Hematopoietic multipotent progenitor cell treated with erythropoietin and hydrocortisone succinate and interleukin-3 and kit ligand, for 6 days (in vitro differentiated cells): ENCODE measurements around the gene CRMP1.
A peak's percentile ranks its signal among the peaks of the same experiment; 100 is the strongest.

Source experiments
- DNase-seq: peaks from one replicate; pipeline ENCODE4 v3.0.0-alpha.2; 2015

Gene CRMP1

GRCh38 chr4:5893004-5893580 lies at the start of gene CRMP1:
Gene CRMP1, minus strand, starts transcription at chr4:5893086. Its CDS starts 117 bp downstream, at chr4:5892969.
- peak; percentile 52 for DNase-seq

DNA sequence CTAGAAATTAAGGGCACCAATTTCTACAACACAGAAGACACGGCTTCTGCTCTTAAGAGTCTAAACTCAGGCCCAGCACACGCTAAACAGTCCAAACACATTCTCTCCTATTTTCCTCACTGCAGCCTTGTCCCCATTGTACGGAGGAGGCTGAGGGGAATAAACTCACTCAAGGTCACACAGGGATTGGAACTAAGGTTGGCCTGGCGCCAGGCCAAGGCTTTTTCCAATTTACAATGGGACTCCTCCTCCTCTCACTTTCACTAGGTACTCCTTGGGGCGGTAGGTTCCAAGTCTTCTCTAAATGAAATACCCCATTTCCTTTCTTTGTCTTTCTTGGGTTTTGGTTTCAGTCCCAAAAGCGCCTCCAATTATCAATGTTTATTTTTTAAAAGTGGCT lies 48.7 kb upstream of the CRMP1 start:
- no peak for DNase-seq

- no peak for DNase-seq
Observed at GRCh38 chr4:5940470-5941203, 47.8 kb upstream of the CRMP1 start.

- no peak for DNase-seq
Observed at GRCh38 chr4:5933996-5934831, 41.3 kb upstream of the CRMP1 start.

DNA sequence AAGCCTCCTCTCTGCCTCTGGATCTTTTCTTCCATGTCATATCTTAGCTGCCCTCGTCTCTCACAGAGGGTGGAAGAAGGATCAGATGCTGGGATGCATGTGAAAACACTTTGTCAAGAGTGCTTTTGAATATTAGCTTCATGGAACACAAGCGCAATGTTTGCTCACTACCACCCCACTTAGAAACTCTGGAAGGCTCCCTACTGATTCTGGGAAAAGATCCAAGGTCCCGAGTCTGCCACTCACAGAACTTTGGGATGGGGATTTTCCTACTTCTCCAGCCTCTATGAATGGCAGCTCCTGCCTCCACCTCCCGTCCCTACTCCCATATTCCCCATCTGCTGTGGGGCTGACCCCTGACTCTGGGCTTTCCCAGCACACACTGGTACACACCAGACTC lies 40.2 kb upstream of the CRMP1 start:
- DNase-seq = no peak

GRCh38 chr4:5932035-5932568 lies 39.2 kb upstream of the CRMP1 start:
- DNase-seq = no peak

GRCh38 chr4:5931526-5931925 lies 38.6 kb upstream of the CRMP1 start:
- no peak for DNase-seq

DNA sequence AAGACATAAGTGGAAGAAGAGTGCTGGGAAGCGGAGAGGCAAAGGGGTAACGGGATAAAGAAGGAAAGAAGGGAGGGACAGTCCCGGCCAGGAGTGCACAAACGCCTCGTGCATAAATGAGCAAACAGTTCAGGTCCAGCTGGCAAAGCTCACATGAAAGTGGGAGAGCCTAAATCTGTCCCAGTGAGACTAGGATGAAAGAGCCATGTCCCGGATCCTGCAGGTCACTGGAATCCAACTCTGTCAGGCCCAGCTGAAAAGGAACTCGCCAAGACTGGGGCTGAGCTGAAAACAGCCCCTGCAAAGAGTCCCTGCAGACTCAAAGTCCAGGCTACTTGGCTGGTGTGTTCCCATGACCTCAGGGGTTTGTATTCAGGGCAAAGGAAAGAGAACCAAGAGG lies 38.0 kb upstream of the CRMP1 start:
- DNase-seq = no peak

DNA sequence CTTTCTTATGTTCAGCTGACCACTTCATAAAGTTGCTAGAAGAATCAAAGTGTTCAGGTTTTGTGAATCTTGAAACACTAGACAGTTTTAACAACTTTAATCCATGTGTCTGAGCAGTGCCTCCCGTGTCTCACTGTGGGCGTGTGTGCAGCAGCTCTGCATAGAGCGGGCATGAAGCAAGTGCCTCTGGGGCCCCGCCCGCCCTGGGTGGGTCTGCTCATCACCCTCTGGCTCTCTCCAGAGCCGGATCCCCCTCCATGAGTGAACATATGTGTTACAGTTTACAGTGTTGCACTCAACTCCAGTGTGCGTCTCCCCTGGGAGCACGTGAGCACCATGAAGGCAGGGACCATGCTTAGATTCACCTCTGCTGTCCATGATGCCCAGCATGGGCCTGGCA lies 37.6 kb upstream of the CRMP1 start:
- no peak for DNase-seq

GRCh38 chr4:5928844-5929420 lies 36.0 kb upstream of the CRMP1 start:
- DNase-seq = no peak

DNA sequence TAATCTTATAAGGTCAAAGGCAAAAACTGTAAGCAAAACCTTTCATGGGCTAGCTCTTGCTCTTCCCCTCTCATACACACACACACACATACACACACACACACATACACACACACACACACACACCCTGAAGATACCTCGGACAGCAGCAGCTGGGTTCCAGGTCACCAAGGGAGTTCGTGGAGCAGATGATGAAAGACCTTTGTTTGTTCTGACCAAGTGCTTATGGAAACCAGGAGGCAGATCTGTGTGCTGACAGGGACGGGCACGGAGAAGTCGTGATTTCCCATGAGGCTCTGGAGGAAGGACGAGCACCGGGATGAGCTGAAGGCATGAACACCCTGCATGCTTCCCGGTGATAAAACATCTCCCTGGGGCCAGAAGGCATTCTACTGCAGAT lies 35.4 kb upstream of the CRMP1 start:
- DNase-seq = no peak

DNA sequence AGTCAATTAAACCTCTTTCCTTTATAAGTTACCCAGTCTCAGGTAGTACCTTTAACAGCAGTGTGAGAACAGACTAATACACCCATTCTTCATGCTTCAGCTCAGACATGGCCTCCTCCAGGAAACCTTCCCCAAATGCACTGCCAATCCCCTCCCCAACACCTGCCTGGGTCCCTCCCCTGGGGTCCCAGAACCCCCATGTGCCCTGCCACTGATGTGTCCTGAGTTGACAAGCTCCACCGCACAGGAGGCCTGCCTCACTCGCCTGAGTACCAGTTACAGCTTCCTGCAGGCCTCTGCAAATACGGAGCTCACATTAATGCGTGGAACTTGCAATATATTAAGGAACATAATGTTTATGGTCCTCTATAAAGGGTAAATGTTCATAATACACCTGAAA lies 34.9 kb upstream of the CRMP1 start:
- no peak for DNase-seq

GRCh38 chr4:5927116-5927515 lies 34.2 kb upstream of the CRMP1 start:
- no peak for DNase-seq

- no peak for DNase-seq
Observed at GRCh38 chr4:5926598-5926997, 33.7 kb upstream of the CRMP1 start.

DNA sequence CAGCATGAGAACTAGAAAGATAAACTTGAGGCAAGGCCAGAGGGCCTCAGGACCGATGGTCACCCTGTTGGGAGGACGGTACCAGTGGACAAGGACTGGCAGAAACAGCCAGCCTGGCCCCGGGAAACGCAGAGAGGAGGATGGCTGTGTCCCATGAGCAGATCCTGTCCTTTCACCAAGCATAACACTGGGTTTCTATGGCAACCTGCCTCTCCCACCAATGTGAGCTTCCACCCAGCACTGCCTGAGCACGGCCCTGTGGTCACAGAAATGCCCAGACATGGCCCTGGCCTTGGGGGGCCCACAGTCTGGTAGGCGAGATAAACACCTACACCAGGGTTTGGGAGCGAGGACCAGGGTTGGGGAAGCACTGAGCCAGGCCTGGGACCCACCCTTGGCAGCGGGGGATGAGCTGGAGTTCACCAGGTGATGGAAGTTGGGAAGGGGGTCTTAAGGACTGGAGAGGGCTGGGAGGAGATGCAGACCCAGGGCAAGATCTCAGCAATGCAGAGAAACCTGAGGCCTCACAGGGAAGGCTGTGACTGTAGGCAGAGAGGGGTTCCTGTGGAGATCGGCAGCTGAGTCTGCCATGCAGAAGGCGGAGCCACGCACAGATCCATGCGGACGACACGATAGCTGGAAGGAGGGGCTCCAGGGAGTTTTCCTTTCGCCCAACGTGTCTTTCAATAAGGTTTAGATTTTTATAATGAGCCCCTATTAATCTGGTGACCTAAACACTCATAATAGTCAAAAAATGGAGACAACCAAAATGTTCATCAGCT lies 32.7 kb upstream of the CRMP1 start:
- DNase-seq = no peak

GRCh38 chr4:5924461-5925125 lies 31.7 kb upstream of the CRMP1 start:
- no peak for DNase-seq

DNA sequence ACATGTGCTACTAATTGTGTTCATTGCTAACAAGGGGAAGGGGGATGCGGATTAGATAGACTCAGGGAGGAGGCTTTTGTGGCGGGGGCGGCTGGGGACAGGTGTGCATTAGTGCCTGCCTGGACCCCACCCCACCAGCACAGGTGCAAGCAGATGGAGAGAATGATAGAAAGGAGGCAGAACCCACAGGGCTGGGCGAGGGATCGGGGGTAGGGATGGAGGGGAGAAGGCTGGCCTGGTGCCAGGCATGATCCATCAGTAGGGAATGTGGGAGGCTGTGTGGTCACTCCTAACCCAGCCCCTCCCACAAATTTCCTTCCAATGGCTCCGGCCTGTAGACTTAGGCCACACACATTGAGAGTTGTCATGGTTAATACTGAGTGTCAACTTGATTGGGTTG lies 30.5 kb upstream of the CRMP1 start:
- no peak for DNase-seq

DNA sequence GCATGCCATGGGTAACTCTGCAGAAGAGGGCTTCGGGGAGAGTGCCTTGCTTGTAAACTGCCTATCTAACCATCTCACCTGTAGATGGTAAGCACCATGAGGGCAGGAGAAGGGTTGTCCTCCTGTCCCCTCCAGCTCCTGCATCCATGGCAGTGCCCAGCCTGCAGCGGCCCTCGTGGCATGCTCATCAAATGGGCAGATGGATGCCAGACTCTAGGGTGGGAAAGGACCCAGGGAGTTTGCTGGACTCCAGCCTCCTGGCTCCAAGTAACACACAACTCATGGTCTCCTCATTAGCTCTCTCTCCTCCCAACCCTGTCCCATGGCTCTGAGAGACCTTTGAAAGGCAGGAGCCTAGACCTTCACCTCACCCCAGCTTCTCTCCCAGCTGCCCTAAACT lies 29.7 kb upstream of the CRMP1 start:
- DNase-seq = no peak

DNA sequence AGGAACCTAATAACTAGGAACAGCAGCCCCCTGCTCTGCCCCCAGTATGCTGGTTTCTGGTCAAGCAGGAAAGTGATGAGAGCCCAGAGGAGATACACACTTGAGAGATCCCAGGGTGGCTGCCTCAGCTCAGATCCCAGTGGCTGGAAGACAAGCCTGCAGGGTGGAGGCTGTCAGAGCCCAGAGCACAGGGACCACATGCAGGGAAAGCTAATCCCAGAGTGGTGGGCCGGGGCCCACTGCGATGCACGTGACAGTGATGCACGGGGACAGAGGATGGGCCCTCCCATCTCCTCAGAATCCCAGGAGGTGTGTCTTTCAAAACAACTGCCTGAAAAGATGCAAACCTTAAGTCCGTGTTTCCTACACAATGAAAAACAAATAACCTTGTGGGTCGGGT lies 29.1 kb upstream of the CRMP1 start:
- DNase-seq = no peak

GRCh38 chr4:5921101-5921980 lies 28.5 kb upstream of the CRMP1 start:
- DNase-seq = peak; percentile 3

DNA sequence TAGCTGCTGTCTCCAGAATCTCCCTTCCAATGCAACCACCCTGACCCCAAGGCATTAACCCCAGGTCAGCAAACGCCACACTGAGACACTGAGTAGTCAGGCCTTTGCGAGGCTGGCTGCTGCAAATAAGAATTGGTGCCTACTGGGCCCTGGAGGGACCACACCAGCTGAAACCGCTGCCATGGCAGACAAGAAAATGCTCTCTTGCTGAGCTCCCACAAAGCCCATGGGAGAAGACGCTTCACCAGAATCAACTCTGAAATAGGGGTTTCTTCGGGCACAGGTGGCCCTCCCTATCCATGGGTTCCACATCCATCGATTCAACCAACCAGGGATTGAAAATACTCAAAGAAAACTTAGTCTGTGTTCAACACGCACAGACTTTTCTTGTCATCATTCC lies 26.7 kb upstream of the CRMP1 start:
- DNase-seq = no peak
